ENCODE data around the gene TBX3. TPM values are rescaled to one million over a fixed set of nuclear protein-coding genes. Genes with fewer than 3 reads are reported as not detected.

TBX3 gene
- polyA plus RNA-seq, 4 donors = 30.3 to 99.5 (median 88.8) TPM

- DNase-seq (ENCODE audit: low read depth in 4 of 4, low spot score in 3 of 4) = no peak
These were observed 14.3 kb downstream of the TBX3 start for GRCh38 chr12:114669401-114670290.

- no peak for DNase-seq (ENCODE audit: low read depth in 4 of 4, low spot score in 3 of 4)
These were observed 15.1 kb downstream of the TBX3 start for GRCh38 chr12:114668886-114669288.

- no peak for DNase-seq (ENCODE audit: low read depth in 4 of 4, low spot score in 3 of 4)
These were observed 15.7 kb downstream of the TBX3 start for GRCh38 chr12:114668151-114668885.

GRCh38 chr12:114667669-114668150 lies 16.3 kb downstream of the TBX3 start:
- no peak for DNase-seq (ENCODE audit: low read depth in 4 of 4, low spot score in 3 of 4)

- no peak for DNase-seq (ENCODE audit: low read depth in 4 of 4, low spot score in 3 of 4)
These were observed 17.0 kb downstream of the TBX3 start for GRCh38 chr12:114666746-114667668.

GRCh38 chr12:114665411-114666260 lies 18.3 kb downstream of the TBX3 start:
- DNase-seq (ENCODE audit: low read depth in 4 of 4, low spot score in 3 of 4) = no peak

GRCh38 chr12:114664651-114665320 lies 19.2 kb downstream of the TBX3 start:
- no peak for DNase-seq (ENCODE audit: low read depth in 4 of 4, low spot score in 3 of 4)

- no peak for DNase-seq (ENCODE audit: low read depth in 4 of 4, low spot score in 3 of 4)
These were observed 21.3 kb downstream of the TBX3 start for GRCh38 chr12:114662512-114663177.

- DNase-seq (ENCODE audit: low read depth in 4 of 4, low spot score in 3 of 4) = no peak
These were observed 22.7 kb downstream of the TBX3 start for GRCh38 chr12:114661245-114661644.

GRCh38 chr12:114659084-114659483 lies 24.9 kb downstream of the TBX3 start:
- DNase-seq (ENCODE audit: low read depth in 4 of 4, low spot score in 3 of 4) = no peak

GRCh38 chr12:114658002-114658441 lies 26.0 kb downstream of the TBX3 start:
- DNase-seq (ENCODE audit: low read depth in 4 of 4, low spot score in 3 of 4) = no peak

GRCh38 chr12:114657597-114657920 lies 26.4 kb downstream of the TBX3 start:
- no peak for DNase-seq (ENCODE audit: low read depth in 4 of 4, low spot score in 3 of 4)

- DNase-seq (ENCODE audit: low read depth in 4 of 4, low spot score in 3 of 4) = no peak
These were observed 26.9 kb downstream of the TBX3 start for GRCh38 chr12:114656906-114657596.

GRCh38 chr12:114655934-114656749 lies 27.8 kb downstream of the TBX3 start:
- no peak for DNase-seq (ENCODE audit: low read depth in 4 of 4, low spot score in 3 of 4)

GRCh38 chr12:114649585-114649984 lies 34.4 kb downstream of the TBX3 start:
- no peak for DNase-seq (ENCODE audit: low read depth in 4 of 4, low spot score in 3 of 4)

GRCh38 chr12:114648711-114649110 lies 35.3 kb downstream of the TBX3 start:
- no peak for DNase-seq (ENCODE audit: low read depth in 4 of 4, low spot score in 3 of 4)

GRCh38 chr12:114638790-114639435 lies 45.1 kb downstream of the TBX3 start:
- DNase-seq (ENCODE audit: low read depth in 4 of 4, low spot score in 3 of 4) = no peak
